GM10266 (cell line): ENCODE measurements around the gene BMAL1.

Experiments
- DNase-seq: peaks from one replicate; pipeline ENCODE4 v3.0.0; 2012; ENCODE audit errors: extremely low spot score
- TF ChIP-seq, protein P1 (sequence below): IDR thresholded peaks from 2 replicates; pipeline ENCODE4 v1.5.1; 2012; ENCODE audit warnings: mild to moderate bottlenecking, low read depth; ENCODE audit not compliant: control insufficient read depth, insufficient read depth; ENCODE audit errors: missing control alignments

Gene BMAL1

DNA sequence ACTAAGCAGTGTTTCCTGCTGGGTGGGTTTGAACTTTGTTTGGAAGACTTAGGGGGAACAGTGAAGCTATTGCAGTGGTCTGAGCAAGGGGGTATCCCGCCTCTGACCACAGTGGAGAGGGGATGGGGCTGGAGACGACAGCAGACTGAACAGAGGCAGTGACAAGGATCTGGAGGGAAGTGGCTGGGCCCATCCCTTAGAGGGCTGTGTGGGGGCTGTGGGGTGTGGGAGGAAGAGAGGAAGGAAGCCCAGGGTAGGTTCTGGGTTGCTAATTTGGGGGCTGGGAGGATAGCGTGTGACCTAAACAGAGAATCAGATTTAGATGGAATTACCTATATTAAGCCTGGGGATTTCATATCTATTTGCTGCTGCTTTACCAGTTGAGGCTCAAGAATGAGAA is 70.7 kb downstream of the BMAL1 start:
- peak; percentile 21 for DNase-seq
- TF ChIP-seq, protein P1, sequence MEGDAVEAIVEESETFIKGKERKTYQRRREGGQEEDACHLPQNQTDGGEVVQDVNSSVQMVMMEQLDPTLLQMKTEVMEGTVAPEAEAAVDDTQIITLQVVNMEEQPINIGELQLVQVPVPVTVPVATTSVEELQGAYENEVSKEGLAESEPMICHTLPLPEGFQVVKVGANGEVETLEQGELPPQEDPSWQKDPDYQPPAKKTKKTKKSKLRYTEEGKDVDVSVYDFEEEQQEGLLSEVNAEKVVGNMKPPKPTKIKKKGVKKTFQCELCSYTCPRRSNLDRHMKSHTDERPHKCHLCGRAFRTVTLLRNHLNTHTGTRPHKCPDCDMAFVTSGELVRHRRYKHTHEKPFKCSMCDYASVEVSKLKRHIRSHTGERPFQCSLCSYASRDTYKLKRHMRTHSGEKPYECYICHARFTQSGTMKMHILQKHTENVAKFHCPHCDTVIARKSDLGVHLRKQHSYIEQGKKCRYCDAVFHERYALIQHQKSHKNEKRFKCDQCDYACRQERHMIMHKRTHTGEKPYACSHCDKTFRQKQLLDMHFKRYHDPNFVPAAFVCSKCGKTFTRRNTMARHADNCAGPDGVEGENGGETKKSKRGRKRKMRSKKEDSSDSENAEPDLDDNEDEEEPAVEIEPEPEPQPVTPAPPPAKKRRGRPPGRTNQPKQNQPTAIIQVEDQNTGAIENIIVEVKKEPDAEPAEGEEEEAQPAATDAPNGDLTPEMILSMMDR, result no peak

DNA sequence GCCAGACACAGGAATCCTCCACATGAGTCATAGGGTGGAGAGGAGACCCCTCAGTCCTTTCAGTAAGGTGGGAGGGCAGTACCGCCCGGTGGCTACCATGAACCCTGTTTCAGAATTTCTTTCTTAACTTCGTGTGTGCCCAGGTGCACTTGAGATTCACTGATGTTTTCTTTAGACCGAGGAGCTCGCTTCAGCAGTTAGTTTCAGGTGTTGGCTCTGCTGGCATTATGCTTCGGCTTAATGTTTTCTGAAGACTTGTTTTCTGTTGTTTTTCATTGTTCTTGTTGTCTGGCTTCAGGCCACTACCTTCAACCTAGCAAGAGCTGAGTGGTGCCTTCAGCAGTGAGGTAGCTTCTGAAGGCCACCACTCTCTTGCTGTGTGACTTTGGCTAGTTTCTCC is 71.5 kb downstream of the BMAL1 start:
- no peak for DNase-seq
- TF ChIP-seq, protein P1, result no peak

DNA sequence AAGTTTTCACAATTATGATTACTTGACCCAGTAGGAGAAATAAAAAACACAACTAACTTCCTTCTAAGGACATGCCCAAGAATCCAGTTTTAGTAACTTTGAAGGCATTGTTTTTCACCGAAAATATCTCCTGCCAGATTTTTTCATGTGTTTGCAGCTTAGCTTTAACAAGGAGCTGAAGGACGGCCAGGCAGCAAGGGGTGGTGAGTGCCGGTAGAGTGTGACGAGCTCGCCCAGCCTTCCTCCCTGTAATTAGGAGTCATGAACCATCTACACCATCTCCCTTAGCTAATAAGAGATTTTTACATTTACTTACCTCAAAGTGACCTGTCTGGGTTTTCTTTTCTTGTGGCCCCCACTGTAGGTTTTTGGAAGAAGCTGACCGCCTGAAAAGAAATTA is 72.0 kb downstream of the BMAL1 start:
- DNase-seq, result no peak
- TF ChIP-seq, protein P1, result no peak

DNA sequence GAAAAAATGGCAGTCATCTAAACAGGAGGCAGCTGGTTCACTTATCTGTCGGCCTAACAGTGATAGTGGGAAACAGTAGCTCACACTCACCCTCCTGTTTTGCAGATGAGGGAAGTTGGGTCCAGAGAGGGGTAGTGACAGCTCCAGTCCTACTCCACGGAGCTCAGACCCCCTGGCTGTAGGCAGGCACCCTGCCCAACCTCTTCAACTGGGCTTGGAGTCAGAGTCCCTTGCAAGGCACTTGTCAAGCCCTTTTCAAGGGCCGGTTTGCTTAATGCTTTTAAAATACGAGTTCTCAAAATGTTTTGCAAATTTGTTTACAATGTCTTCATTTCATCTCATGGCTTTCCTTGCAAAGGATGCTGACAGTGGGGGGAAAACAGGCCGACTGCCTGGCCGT is 75.1 kb downstream of the BMAL1 start:
- TF ChIP-seq, protein P1, result no peak
- no peak for DNase-seq

DNA sequence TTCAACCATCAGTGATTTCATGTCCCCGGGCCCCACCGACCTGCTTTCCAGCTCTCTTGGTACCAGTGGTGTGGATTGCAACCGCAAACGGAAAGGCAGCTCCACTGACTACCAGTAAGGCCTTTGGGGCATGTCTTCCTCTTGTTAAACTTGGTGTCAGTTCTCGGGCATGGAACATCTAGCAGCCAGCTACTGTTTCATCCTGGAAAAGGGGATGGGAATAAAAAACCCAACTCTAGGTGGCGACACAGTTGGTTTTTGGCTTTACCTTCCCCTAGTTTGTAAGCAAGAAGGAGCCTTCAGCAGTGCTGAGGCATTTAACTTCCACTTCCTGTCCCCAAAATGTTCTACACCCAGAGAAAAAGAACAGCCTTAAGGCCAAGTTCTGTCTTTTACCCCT is 76.7 kb downstream of the BMAL1 start:
- DNase-seq, result no peak
- TF ChIP-seq, protein P1, result no peak

DNA sequence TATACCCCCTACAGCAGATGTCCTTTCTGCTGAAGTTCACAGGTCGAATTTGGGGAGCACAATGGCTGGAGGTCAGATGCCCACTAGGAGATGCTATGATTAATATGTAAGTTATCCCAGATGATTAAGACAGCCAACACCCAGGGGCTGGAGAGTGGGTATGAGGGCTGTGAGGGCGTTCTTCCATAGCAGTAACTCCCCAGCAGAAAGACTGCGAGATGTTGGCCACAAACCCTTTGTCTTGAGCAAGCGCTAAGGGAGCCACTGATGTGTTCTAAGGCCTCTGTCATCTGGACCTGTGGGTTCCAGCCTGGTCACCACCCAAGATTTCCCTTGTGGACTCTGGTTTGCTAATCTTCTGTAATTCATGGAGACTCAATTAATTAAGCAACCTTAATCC is 77.6 kb downstream of the BMAL1 start:
- TF ChIP-seq, protein P1, result no peak
- DNase-seq, result no peak

DNA sequence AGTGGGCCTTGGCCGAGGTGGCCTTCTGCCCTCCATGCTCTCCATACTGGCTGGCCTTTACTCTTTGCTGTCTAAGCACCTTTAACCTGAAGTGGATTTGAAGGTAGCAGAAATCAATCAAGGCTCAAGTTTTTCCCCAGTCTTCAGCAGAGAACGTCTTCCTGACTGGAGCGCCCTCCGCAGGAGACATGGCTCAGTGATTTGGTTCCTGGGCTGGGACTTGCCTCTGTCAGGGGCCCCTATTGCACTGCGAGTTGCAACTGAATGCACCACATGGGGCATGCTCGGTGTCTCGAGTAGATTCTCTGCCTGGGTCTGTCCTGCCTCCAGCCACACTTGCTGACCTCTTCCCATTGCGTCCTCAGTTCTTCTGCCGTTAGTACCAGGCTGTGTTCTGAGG is 79.6 kb downstream of the BMAL1 start:
- TF ChIP-seq, protein P1, result no peak
- no peak for DNase-seq
